K562 (cell line): ENCODE results near the gene MGST3. TPM values are rescaled to one million over a fixed set of nuclear protein-coding genes. Genes with fewer than 3 reads are reported as not detected.

Experiments used
- CBFA2T2 ChIP-seq: fragments of 450-650 bp; conservative IDR thresholded peaks from 2 replicates; pipeline ENCODE4 v1.6.1; 2017; ENCODE audit warnings: mild to moderate bottlenecking
- CSDE1 ChIP-seq, 2 experiments: fragments of 450-650 bp; IDR thresholded peaks; 2 replicates each; pipeline ENCODE4 v1.6.1; 2016; ENCODE audit warnings: mild to moderate bottlenecking in 1 of 2
- DIDO1 ChIP-seq: fragments of 450-650 bp; IDR thresholded peaks from 2 replicates; pipeline ENCODE4 v1.6.1; 2016; ENCODE audit warnings: low read depth, missing biosample characterization, missing genetic modification characterization
- EP400 ChIP-seq: fragments of 450-650 bp; IDR thresholded peaks from 2 replicates; pipeline ENCODE4 v1.6.1; 2017; ENCODE audit warnings: antibody characterized with exemption, mild to moderate bottlenecking, moderate library complexity
- KLF16 ChIP-seq: IDR thresholded peaks from 2 replicates; pipeline ENCODE4 v1.6.1; 2016; ENCODE audit warnings: antibody characterized with exemption
- MLLT1 ChIP-seq, 2 experiments: fragments of 450-650 bp; IDR thresholded peaks; 2 replicates each; pipeline ENCODE4 v1.6.1; 2016
- PHB ChIP-seq: fragments of 250-450 bp; sonication (Bioruptor Pico); IDR thresholded peaks from 2 replicates; pipeline ENCODE4 v1.5.0; 2021
- TRIM25 ChIP-seq: fragments of 450-650 bp; IDR thresholded peaks from 2 replicates; pipeline ENCODE4 v1.7.0; 2016; ENCODE audit warnings: borderline replicate concordance
- ZBTB2 ChIP-seq: fragments of 450-650 bp; IDR thresholded peaks from 2 replicates; pipeline ENCODE4 v1.6.1; 2016; ENCODE audit warnings: antibody characterized with exemption
- ZNF592 ChIP-seq: fragments of 450-650 bp; IDR thresholded peaks from 2 replicates; pipeline ENCODE4 v1.6.1; 2017; ENCODE audit warnings: antibody characterized with exemption, mild to moderate bottlenecking
- ZNF76 ChIP-seq: fragments of 250-450 bp; sonication (Bioruptor Pico); IDR thresholded peaks from 2 replicates; pipeline ENCODE4 v1.4.0; 2020; ENCODE audit warnings: mild to moderate bottlenecking, moderate library complexity, borderline replicate concordance
- polyA plus RNA-seq, 8 experiments: library from polyadenylated mRNA; depleted of rRNA in 4 of 8; stranded (reverse) in 5 of 8; unstranded in 3 of 8; fragments of >200 nt; fragmentation: Nextera tagmentation in 2 of 8; fragmentation: Illumina TruSeq in 1 of 8; extraction: Ambion mirVana in 2 of 8; extraction: Trizol in 1 of 8; gene quantifications; 2 replicates each; pipeline versions ENCODE4 v1.2.1 to v1.2.3, GENCODE V29; 2011 to 2014; ENCODE audit warnings: inconsistent platforms in 1 of 8, missing spikeins in 1 of 8
- total RNA-seq, 7 experiments: library from RNA; depleted of rRNA in 6 of 7; stranded (reverse); fragments of >200 nt in 6 of 7; fragmentation: Illumina TruSeq in 2 of 7; extraction: Trizol in 2 of 7; gene quantifications; 2 replicates each; pipeline versions ENCODE4 v1.2.1 to v1.2.3, GENCODE V29; 2011 to 2021; ENCODE audit warnings: low replicate concordance in 1 of 7
- TF ChIP-seq, protein P1 (sequence below): fragments of 450-650 bp; formaldehyde crosslinking; IDR thresholded peaks from 2 replicates; pipeline ENCODE4 v1.4.0; 2020; ENCODE audit warnings: mild to moderate bottlenecking, moderate library complexity

The MGST3 gene
- total and polyA plus RNA-seq, 9 of the 15 experiments (the other 6 are each of a cell fraction or from before 2014, with no cell fraction given): 70.7 to 287 (median 105) TPM

- TF ChIP-seq TRIM25: peak; percentile 94
- TF ChIP-seq PHB: no peak
- TF ChIP-seq CSDE1 (IDR thresholded peaks at IDR 0.05): no peak; a peak in 1 of 4 replicates
- 0 out of 2 replicates have a peak, but pooled peaks have one; percentile 22 for TF ChIP-seq ZNF592
- no peak for TF ChIP-seq CBFA2T2
- no peak for TF ChIP-seq DIDO1 (tag)
- TF ChIP-seq, protein P1, sequence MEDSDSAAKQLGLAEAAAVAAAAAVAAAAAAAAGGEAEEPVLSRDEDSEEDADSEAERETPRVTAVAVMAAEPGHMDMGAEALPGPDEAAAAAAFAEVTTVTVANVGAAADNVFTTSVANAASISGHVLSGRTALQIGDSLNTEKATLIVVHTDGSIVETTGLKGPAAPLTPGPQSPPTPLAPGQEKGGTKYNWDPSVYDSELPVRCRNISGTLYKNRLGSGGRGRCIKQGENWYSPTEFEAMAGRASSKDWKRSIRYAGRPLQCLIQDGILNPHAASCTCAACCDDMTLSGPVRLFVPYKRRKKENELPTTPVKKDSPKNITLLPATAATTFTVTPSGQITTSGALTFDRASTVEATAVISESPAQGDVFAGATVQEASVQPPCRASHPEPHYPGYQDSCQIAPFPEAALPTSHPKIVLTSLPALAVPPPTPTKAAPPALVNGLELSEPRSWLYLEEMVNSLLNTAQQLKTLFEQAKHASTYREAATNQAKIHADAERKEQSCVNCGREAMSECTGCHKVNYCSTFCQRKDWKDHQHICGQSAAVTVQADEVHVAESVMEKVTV (CRISPR knock-in tag): no peak
- TF ChIP-seq ZNF76: no peak
- no peak for TF ChIP-seq KLF16
- peak; percentile 64 for TF ChIP-seq ZBTB2
- TF ChIP-seq EP400: peak; percentile 83; the same call in 1 of the 2 replicates
- peak; percentile 46 to 73; a peak in 1 of 4 replicates for TF ChIP-seq MLLT1 (IDR thresholded peaks at IDR 0.05)
Measured at GRCh38 chr1:165697881-165698760, 67.1 kb downstream of the MGST3 start, which contains the start of gene ALDH9A1 (continued).
